HG02610 (cell line): ENCODE measurements around the gene JAK3.

ENCODE experiments used
- ATAC-seq: cut with Tn5 transposase; IDR thresholded peaks from one replicate; pipeline ENCODE4 v1.9.1; 2021; ENCODE audit warnings: mild to moderate bottlenecking, moderate library complexity; ENCODE audit not compliant: unreplicated experiment

JAK3 gene

DNA sequence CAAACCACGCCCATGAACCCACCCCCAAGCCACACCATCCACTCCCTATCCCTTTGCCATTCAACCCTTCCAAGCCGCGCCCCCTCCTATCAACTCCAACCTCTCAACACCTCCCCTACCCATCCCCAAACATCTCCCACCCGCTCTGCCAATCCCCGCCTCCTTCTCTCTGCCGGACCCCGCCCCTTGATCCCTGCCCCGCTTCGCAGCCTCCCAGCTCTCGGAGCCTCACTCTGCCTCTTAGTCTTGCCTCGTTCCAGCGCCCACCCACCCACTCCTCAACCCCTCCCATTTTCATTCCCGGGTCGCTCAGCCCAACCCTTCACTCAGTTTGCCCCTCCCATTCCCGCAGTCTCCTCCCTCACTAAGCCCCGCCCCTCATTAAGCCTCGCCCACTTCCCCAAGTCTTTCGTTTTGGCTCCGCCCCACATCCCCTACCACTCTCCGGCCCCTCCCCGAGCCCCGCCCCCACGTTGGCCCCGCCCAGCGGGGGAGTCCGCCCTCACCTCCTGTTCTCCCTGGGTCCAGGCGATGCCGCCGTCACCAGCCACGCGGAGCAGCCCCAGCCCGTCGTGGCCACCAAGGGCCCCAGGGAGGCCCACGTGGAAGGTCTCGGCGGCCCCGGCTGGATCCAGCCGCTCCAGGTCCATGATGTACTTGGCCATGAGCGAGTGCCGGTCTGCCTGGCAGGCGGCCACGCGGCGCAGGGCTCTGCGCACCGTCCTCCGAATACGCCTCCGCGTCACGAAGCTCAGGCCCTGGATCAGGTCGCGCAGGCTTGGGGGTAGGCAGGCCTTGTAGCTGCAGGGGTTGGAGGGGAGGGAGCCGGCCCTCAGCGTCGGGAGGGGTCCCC lies 5.7 kb downstream of the JAK3 start:
- no peak for ATAC-seq

DNA sequence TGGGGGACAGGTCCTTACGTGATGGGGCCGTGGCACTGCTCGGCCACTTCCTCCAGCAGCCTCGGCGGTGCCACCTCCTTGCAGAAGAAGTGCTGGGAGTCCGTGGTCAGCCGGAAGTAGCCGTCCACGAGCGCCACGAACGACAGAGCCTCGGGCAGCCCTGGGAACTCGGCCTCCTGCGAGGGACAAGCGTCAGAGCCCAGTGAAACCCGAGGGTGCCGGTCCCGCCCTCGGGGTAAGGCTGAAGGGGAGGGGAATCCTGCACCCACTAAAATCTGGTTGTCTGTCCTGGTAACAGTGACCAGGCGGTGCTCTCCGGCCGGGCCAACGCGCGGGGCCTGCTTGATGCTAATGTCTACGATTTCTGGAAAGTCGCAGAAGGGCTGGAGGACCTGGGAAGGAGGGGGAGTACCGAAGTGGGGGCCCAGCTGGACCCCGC lies 6.4 kb downstream of the JAK3 start:
- ATAC-seq = no peak

DNA sequence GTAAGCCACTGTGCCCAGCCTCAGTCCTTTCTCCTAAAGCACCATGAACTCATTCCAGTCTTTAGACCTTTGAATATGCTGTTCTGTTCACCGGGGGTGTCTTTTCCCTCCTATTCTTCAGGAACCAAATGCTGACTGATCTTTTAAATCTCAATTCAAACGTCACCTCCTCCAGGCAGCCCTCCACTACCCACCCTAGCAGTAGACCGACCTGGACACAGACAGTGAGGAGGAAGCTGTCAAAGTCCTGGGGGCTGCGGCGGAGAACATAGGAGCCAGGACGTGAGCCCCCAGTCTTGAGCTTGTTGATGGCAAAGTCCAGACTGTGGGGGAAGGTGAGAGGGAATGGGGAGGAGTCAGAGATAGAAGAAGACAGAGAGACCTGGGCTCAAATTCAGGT lies 7.8 kb downstream of the JAK3 start:
- no peak for ATAC-seq

DNA sequence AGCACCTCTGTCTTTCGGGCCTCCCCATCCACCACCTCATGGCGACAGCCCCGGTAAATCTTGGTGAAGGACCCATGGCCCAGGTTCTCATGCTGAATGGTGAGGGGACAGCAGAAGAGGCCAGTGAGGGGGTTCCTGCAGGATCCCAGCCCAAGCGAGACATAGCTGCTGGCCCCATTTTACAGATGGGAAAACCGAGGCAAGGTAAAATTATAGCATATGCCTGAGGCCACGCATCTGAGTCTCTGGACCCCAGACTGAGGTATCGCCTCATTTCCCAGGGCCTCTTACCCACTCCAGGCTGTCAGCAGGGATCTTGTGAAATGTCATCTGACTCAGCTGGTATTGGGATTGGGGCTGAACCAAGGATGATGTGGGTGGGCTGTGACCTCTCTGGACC lies 9.8 kb downstream of the JAK3 start:
- ATAC-seq = no peak

DNA sequence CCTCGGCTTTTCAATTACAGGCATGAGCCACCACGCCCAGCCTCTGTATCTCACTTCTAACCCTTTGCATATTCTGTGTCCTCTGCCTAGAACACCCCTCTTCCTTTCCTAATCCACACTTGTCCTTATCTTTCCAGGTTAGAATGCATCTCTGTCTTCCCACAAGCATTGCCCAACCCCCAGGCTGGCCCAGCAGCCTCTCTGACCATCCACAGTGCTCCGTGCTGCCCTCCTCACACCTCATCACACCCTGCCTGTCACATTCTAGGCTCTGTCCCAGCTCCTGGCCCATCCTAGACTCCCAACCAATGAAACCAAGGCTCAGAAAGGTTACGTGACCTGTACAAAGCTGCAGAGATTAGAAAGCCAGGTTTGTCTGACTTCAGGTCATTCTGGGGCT lies 11.3 kb downstream of the JAK3 start:
- no peak for ATAC-seq

DNA sequence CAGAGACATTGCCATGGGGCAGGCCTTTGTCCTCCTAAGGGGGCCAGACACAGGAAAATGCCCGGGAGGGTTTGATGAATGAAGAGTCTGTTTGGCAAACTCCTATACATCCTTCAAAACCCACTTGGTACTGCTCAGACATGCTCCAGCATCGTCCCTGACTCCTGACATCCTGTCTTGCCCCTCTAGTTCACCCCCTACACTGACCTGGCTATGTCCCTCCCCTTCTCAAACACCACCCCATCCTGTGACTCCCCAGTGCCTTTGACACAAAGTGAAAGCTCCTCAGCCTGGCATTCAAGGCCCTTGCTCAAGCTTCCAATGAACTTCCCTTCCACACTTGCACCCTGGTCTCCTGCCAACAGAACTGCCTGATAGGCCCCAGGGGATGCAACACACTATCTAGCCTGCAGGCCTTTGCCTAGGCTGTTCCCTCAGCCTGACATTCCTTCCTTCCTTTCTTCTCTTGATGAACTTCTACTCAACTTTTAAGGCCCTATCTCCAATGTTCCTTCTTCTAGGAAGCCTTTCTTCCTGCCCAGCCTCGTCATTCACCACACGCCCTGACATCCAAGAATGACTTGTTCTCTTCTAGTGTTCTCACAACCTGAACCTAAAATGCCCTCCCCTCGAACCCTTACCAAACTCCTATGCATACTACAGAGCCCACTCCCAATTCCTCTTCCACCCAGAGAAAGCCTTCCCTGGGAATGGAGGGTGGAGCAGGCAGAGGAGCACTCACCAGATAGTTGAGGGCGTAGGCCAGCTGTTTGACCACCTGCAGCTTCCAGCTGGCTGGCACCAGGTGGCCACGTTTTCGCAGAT lies 12.4 kb downstream of the JAK3 start:
- no peak for ATAC-seq

DNA sequence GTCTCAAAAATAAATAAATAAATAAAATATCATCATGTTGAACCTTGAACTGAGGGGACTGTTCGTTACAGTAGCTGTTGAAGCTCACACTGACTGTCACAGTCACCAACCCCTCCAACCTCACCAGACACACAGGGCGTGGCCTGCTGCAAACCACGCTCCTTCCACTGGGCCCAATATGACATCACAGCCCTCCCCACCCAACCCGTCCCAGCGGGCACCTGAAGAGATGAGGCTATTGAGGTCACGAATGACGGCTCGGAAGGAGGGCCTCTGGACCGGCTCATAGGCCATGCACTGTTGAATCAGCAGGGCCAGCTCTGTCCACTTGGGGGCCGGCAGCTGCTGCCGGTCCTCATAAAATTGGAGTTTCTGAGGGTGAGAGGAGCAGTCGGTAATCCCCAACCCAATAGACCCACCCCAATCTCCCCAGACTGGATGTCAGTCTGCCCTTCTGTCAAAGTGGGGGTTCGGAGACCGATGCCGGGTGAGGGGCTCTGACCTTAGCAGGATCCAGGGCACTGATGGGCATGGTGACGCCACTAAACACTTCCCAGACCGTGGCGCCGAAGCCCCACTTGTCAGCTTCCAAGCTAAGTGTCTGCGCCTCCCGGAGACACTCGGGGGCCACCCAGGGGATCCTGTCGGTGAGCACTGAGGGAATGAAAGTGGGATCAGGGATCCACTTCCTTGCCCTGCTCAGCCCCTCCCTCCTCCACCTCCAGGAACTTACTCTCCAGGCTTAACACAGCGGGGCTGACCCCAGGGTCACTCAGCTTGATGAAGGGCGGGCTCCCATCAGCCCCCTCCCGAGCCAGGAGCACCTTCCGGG lies 13.2 kb downstream of the JAK3 start:
- ATAC-seq = no peak

DNA sequence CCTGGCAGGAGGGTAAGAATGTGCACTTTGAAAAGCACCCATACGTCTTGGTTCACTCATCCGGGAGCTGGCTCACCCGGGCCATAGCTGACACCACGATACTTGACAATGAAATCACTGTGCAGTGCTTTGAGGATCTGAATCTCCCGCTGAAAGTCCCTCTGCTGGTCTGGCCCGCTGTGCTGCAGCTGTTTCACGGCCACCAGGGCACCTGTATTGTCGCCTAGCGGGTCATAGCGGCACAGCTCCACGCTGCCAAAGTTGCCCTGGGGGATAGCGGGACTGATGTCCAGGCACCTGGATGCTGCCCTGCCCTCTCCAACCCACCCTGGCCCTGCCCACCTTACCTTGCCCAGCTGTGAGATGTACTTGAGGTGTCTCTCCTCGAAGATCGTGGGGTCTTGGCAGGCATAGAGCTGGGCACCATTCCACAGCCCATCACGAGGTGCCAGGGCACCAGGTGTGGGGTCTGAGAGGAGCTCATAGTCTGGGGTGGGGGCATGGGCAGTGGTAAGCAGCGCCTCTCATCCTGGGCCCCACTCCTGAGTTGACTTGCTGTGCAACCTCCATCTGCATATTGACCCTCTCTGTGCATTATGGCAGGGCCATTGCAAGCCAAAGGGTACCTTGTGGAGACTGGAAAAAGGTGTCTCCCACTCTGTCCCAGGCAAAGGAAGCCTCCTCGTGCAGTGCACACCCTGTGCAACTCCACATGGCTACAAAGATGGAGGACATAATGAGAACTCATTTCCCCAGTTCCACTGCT lies 15.2 kb downstream of the JAK3 start:
- no peak for ATAC-seq

DNA sequence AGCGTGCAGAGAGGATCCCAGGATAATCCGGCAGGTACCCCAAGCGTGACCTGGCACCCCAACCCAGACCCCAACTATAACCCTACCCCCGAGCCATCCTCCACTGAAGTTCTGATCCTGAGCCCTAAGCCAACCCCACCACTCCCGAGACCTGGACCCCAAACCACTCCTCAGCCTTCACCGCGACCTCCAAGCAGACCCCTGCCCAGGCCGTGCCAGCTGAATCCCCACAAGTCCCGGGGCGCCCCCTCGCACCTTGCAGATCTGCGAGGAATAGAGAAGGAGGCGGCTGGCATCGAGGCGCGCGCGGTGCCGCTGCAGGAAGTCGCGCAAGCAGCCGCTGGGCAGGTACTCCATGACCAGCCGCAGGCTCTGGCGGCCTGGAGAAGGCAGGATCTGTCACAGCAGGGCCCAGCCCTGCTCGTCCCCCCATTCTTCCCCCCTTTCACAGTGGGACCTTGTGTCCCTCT lies 16.3 kb downstream of the JAK3 start:
- no peak for ATAC-seq

DNA sequence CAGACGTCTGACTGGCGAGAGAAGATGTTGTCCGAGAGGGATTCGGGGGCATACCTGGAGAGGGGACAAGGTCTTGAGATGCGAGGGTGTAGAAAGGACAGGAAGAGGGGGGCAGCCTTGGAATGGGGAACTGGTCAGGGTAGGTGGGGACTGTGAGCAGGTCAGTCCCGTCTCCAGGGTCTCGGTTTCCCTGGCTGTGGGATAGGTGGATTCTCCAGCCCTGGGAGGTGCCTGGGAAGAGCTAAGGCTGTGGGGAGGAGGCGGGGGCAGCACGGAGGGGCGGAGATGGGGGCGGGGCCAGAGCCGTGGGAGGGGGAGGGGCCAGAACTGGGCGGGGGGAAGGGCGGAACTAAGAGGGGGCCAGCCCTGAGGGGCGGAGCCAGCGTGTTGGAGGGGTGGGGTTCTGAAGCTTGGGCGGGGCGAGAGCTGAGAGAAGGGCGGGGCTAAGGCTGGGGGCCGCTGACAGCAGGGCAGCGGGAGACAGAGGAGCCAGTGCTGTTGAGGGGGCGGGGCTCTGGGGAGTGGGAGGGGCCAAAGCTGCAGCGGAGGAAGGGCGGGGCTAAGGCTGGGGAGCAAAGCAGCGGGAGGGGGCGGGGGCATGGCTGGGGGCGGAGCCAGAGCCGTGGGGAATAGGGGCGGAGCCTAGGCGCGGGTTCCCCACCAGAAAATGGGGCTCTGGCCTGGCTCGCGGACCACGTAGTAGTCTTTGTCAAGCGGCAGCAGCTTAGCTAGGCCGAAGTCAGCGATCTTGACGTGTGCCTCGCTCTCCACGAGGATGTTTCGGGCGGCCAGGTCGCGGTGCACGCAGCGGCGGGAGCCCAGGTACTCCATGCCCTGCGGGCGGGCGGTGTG lies 17.0 kb downstream of the JAK3 start:
- ATAC-seq = no peak

DNA sequence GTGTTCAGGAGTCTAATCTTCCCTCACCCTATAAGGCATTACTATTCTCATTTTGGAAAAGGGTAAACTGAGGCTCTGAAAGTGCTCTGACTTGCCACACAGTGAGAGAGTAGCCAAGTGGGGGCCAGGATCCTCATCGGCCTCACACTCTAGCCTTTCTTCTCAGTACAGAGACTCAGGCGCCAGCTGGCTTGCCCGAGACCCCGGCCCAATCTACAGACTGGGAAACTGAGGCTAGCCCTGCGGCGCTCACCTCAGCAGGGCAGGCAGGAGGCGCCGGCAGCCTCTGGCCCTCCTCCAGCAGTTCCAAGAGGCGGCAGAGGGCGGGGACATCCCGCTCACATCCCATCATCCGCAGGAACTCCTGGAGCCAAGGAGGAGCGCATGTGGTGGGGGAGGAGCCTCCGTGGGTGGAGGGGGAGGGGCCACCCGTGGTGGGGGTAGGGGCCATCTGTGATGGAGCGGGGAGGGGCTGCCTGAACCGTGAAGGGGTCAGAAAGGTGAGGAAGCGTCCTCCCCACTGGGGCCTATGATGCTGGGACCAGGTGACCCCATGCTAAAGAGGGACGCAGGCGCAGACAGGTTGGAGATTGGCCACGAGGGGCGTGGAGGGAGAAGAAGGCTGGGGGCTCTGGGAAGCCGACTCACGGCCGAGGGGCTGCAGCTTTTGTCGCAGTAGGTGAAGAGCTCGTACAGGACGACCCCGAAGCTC lies 17.8 kb downstream of the JAK3 start:
- ATAC-seq = no peak

DNA sequence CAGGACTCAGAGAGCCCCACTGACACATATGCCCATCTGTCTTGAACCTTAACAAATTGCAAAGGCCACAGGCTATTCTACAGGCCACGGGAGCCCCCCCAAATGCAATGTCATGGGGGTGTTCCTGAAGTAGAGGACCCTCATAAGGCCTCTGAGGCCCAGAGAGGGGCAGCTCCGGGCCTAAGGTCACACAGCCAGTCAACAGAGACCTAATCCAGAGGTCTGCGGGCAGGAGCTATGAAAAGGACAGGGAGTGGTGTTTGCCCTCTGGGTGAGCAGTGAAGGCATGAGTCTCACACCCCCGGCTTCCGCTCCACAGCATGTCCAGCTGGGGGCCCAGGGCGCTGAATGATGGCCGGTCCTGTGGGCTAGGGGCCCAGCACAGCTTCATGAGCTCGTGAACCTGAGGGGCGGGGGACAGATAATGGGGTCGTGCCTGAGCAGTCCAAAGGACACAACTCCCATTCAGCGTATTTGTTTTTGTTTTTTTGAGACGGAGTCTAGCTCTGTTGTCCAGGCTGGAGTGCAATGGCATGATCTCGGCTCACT lies 21.2 kb downstream of the JAK3 start:
- ATAC-seq = no peak

DNA sequence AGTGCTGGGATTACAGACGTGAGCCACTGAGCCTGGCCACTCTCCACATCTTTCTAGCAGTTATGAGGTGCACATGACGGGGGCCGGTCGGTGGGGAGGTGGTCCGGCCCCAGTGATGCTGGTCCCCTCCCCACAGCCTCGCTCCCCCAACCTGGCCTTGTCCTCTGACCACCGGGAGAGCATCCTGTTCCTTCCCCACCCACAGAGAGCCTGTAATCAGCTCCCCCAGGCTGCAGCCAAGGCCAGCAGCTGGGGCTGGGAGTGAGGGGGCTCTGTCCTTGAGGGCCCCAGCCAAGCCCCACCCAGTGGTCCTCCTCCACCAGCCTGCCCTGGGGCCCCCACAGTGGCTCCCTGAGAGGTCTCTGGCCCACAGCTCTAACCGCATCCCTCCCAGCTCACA lies 23.4 kb downstream of the JAK3 start:
- ATAC-seq = no peak

DNA sequence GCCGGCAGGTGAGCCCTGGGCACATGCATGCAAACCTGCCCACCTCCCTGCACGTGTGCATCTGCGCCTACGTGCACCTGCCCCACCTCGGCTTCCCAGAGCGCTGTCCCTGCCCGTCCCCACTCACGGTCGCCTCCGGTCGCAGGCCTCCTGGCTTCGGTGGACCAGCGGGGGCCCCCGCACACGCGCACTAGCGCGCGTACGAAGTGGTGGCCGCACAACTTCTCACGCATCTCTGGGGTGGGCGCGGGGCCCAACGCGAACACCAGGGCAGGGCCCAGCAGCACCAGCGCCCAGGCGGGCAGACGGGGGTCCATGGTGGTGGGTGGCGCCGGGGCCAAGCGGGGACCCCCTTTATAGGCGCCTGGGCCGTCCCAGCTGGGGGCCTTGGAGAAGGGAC lies 26.6 kb downstream of the JAK3 start, which contains the start of gene INSL3:
Gene INSL3, minus strand, starts transcription at position 330 of the 400 bp plus-strand sequence. Its CDS starts 13 bp downstream, at position 317.
- no peak for ATAC-seq

DNA sequence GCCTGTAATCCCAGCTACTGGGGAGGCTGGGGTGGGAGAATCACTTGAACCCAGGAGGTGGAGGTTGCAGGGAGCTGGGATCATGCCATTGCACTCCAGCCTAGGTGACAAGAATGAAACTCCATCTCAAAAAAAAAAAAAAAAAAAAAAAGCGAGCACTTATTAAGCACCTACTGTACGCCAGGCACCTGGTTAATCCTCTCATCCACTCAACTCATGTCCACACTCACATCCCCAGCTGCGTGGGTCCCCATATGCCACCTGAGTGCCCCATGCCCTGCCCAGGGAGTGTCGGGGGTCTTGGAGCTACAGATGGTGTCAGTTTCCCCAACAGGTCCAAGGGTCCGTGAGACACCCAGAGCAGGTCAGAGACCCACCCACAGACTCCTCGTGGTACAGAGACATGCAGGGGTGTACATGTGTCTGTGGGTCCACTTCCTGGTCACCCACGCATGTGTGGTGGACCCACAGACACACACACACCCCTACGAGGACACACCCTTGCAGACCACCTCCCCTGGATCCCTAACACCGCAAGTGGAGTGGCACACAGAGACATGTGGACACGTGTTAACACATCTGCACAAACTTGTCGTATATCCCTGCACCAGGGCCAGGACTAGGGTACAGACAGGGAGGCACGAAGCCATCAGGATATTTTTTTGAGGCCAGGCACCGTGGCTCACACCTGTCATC lies 30.0 kb downstream of the JAK3 start:
- no peak for ATAC-seq

DNA sequence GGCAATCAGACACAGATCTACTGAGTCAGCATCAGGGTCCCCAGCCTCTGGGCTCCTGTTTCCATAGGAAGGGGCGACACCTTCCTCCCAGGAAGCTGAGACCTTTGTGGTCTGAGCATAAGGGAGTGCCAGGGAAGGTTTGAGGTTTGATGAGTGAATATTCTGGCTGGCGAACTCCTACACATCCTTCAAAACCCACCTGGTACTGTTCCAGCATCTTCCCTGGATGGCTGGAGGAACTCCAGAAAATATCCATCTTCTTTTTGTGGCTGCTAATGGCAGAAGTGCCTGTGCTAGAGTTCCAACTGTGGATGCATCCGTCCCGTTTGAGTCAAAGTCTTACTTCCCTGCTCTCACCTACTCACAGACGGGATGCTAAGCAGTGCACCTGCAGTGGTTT lies 35.7 kb downstream of the JAK3 start:
- no peak for ATAC-seq

DNA sequence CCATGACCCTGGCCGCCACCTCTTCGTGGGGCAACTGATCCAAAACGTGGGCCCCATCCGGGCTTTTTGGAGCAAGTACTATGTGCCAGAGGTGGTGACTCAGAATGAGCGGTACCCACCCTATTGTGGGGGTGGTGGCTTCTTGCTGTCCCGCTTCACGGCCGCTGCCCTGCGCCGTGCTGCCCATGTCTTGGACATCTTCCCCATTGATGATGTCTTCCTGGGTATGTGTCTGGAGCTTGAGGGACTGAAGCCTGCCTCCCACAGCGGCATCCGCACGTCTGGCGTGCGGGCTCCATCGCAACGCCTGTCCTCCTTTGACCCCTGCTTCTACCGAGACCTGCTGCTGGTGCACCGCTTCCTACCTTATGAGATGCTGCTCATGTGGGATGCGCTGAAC lies 36.1 kb downstream of the JAK3 start:
- ATAC-seq = no peak

DNA sequence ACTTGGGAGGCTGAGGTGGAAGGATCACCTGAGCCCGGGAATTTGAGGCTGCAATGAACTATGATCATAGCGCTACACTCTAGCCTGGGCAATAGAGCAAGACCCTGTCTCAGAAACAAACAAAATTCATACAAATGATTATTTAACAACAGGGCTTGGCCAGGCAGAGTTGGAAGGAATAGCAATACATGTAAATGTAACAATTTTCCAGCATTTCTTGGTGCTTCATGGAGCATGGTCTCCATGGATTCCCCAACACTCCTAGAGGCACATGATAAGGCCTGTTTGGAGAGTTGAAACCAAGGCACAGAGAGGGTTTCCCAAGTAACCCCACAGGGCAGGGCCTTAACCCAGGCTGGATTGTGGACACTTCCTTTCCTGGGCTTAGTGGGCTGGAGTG lies 36.7 kb downstream of the JAK3 start:
- no peak for ATAC-seq
